Epithelial cell of umbilical artery (primary cell): ENCODE data around the gene TMTC1. TPM values are rescaled to one million over a fixed set of nuclear protein-coding genes. Genes with fewer than 3 reads are reported as not detected.

Experiments used
- total RNA-seq: library from RNA; depleted of rRNA; stranded (reverse); fragments of >200 nt; gene quantifications from 2 replicates; pipeline ENCODE4 v1.2.3, GENCODE V29; 2014

The TMTC1 gene
- 2.6 and 16.7 TPM in 2 replicates for total RNA-seq

DNA sequence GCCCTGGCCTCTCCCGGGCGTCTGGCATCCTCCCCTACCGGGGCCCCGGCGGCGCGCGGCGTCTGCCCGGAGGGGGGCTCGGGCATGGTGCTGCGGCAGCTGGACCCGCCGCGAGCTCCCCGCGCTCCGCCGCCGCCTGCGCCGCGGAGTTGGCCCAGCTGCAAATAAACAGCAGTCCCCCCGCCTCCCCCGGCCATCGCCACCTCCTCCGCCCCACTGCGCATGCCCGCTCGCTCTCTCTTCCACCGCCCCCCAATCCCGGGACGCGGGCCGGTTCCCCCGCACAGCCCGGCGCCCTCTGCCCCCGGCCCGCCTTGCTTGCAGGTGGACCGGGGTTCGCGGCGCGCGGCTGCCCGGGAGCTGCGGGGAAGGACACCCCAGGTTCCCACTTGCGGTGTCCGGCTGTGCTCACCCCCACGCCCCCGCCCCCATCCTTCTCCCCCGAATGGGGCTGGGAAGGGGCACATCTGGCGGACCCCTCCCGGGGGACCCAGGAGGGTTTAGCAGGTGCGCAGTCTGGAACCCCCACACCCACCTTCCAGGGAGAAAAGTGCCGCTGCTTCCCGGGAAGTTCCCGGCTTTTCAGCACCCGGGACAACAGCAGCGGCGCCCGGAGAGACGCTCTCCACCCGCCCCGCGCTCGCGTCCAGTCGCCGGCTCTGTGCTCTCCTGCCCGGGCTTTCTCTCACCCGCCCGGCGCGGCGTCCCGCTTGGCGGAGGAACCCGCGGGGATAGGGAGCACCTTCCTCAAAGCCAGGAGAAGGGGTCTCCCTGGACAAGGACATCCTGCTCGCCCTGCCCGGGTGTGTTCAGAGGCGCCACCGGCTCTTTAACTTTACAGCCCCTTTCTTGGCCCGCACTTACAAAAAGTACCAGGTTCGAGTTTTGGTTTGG, at the start of gene TMTC1:
Gene TMTC1 (minus strand): TSS at position 170 of the 894 bp plus-strand sequence. CDS start 191 bp downstream, outside the sequence.

DNA sequence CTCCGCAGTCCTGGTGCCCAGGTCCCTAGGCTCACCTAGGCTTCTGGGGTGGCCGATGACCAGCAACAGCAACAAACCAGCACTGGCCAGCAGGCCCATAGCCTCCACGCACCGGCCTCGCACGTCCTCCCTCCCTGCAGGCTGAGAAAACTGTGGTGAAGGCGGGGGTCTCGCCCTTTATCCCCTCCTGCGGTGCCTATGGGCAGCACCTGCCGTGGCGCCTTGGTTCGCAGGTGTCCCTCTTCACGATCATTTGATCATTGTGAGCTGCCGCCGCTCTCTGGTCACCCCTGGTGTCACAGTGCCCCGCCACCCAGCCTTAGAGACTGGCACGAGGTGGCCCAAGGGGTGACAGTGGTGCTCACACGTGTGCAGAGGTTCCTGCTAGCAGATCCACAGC, 286.2 kb downstream of the TMTC1 start, which contains the start of gene OVCH1:
Gene OVCH1 (minus strand): TSS at position 99 of the 400 bp plus-strand sequence. CDS start 0 bp downstream, at position 99.

